OCI-LY7 (cell line): ENCODE measurements around the gene GLB1L3. TPM values are rescaled to one million over a fixed set of nuclear protein-coding genes. Genes with fewer than 3 reads are reported as not detected.

ENCODE experiments used
- BruUV-seq: library from RNA; stranded (reverse); fragments of 400-500 nt; replicated peaks from 2 replicates; lab custom pipeline; 2021; lab: Mats Ljungman, UMichigan
- CTCF ChIA-PET: fragments of 300-600 bp; sonication (Branson Sonifier 250); formaldehyde crosslinking; loops from one replicate; lab custom pipeline; 2022; ENCODE audit warnings: antibody characterized with exemption; ENCODE audit not compliant: unreplicated experiment; lab: Charles Lee
- POLR2A ChIA-PET: fragments of 300-600 bp; sonication (Branson Sonifier 250); formaldehyde crosslinking; loops from one replicate; lab custom pipeline; 2022; ENCODE audit warnings: antibody characterized with exemption; lab: Charles Lee
- DNase-seq: peaks from one replicate; pipeline ENCODE4 v3.0.0-alpha.2; 2015; ENCODE audit warnings: low spot score
- H2AFZ ChIP-seq: fragments of 200-600 bp; sonication (generic), shearing (Covaris generic); 2 replicates; pipeline ENCODE4 v1.6.1; 2014; ENCODE audit warnings: mild to moderate bottlenecking, antibody characterized with exemption, low read length, moderate library complexity
- H3K27ac ChIP-seq: fragments of 200-600 bp; sonication (generic); 2 replicates; pipeline ENCODE4 v1.5.1; 2014; ENCODE audit warnings: mixed run types, low read depth, mild to moderate bottlenecking, moderate library complexity, low read length, inconsistent platforms; ENCODE audit not compliant: poor library complexity, severe bottlenecking
- H3K36me3 ChIP-seq: fragments of 200-600 bp; sonication (generic); 2 replicates; pipeline ENCODE4 v1.6.1; 2014; ENCODE audit warnings: mild to moderate bottlenecking, antibody characterized with exemption, low read length, moderate library complexity, mixed read lengths; ENCODE audit not compliant: insufficient read depth
- H3K4me1 ChIP-seq: fragments of 200-600 bp; sonication (generic); 2 replicates; pipeline ENCODE4 v1.5.1; 2014; ENCODE audit warnings: mild to moderate bottlenecking, low read length; ENCODE audit not compliant: insufficient read depth, poor library complexity, severe bottlenecking
- H3K4me2 ChIP-seq: fragments of 200-600 bp; sonication (generic); 2 replicates; pipeline ENCODE4 v1.6.1; 2014; ENCODE audit warnings: mild to moderate bottlenecking, low read length
- H3K4me3 ChIP-seq: fragments of 200-600 bp; sonication (generic); 2 replicates; pipeline ENCODE4 v1.5.1; 2014; ENCODE audit warnings: mild to moderate bottlenecking, low read depth, low read length; ENCODE audit not compliant: poor library complexity, severe bottlenecking
- H3K79me2 ChIP-seq: fragments of 200-600 bp; sonication (generic); 2 replicates; pipeline ENCODE4 v1.6.1; 2016; ENCODE audit warnings: low read depth, mild to moderate bottlenecking, low read length, moderate library complexity, mixed read lengths; ENCODE audit not compliant: insufficient read depth
- H3K9me2 ChIP-seq: fragments of 200-600 bp; sonication (generic); 2 replicates; pipeline ENCODE4 v1.6.1; 2016; ENCODE audit warnings: mild to moderate bottlenecking, low read length, mixed read lengths; ENCODE audit not compliant: insufficient read depth
- H3K9me3 ChIP-seq: fragments of 200-600 bp; sonication (generic); 2 replicates; pipeline ENCODE4 v1.6.1; 2014; ENCODE audit warnings: mild to moderate bottlenecking, mixed run types, low read length, mixed read lengths
- H4K20me1 ChIP-seq: fragments of 200-600 bp; sonication (generic); 2 replicates; pipeline ENCODE4 v1.6.1; 2014; ENCODE audit warnings: mild to moderate bottlenecking, antibody characterized with exemption, low read length, moderate library complexity, mixed read lengths; ENCODE audit not compliant: insufficient read depth
- EZH2phosphoT487 ChIP-seq: fragments of 200-600 bp; sonication (generic); IDR thresholded peaks from 2 replicates; pipeline ENCODE4 v1.6.1; 2018; ENCODE audit warnings: low read depth, borderline replicate concordance, mild to moderate bottlenecking, mixed run types, antibody characterized with exemption, low read length, moderate library complexity, mixed read lengths
- intact Hi-C: fragments of 100-400 bp; cut with micrococcal nuclease; formaldehyde crosslinking; loops from one replicate; pipeline ENCODE4 v1.10.0; 2022; ENCODE audit not compliant: unreplicated experiment
- total RNA-seq, 2 experiments: library from RNA; depleted of rRNA in 1 of 2; stranded (reverse); fragments of >200 nt in 1 of 2; shearing (Covaris generic) in 1 of 2; gene quantifications; 2 replicates each; pipeline ENCODE4 v1.2.3, GENCODE V29; 2014 to 2022
- TF ChIP-seq, protein P1 (sequence below): fragments of 200-600 bp; sonication (generic); conservative IDR thresholded peaks from 2 replicates; pipeline ENCODE4 v1.5.1; 2014; ENCODE audit warnings: mild to moderate bottlenecking, antibody characterized with exemption, low read length, moderate library complexity, mixed read lengths

Gene GLB1L3
- total RNA-seq, 2 experiments from 2014 or later: not detected

DNA sequence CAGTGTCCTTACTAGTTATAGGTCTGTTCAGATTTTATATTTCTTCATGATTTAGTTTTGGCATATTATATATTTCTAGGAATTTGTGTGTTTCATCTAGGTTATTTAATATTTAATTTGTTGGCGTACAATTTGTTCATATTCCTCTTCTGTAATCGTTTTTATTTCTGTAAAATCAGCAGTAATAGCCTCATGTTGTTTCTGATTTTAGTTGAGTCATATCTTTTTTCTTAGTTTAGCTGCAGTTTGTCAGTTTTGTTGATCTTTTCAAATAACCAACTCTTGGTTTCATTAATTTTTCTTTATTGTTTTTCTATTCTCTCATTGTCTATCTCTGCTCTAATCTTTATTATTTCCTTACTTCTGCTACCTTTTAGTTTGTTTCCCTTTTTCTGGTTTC lies 75.9 kb downstream of the GLB1L3 start:
- H3K27ac ChIP-seq: no peak overlapping the region
- TF ChIP-seq, protein P1, sequence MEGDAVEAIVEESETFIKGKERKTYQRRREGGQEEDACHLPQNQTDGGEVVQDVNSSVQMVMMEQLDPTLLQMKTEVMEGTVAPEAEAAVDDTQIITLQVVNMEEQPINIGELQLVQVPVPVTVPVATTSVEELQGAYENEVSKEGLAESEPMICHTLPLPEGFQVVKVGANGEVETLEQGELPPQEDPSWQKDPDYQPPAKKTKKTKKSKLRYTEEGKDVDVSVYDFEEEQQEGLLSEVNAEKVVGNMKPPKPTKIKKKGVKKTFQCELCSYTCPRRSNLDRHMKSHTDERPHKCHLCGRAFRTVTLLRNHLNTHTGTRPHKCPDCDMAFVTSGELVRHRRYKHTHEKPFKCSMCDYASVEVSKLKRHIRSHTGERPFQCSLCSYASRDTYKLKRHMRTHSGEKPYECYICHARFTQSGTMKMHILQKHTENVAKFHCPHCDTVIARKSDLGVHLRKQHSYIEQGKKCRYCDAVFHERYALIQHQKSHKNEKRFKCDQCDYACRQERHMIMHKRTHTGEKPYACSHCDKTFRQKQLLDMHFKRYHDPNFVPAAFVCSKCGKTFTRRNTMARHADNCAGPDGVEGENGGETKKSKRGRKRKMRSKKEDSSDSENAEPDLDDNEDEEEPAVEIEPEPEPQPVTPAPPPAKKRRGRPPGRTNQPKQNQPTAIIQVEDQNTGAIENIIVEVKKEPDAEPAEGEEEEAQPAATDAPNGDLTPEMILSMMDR: no peak
- TF ChIP-seq EZH2phosphoT487: no peak
- H3K9me3 ChIP-seq: no peaks in the 10 kb centered on the region
- no peak overlapping the region for H3K4me2 ChIP-seq
- H3K79me2 ChIP-seq: no peaks in the 10 kb centered on the region
- no peaks in the 10 kb centered on the region for H3K36me3 ChIP-seq
- ChIA-PET CTCF (no interaction called here), POLR2A (no interaction called here)
- H2AFZ ChIP-seq: no peak overlapping the region
- H3K4me1 ChIP-seq: no peaks in the 10 kb centered on the region
- no peak overlapping the region for H3K4me3 ChIP-seq
- no peak for DNase-seq
- intact Hi-C loops: no loop called here
- no peaks in the 10 kb centered on the region for H3K9me2 ChIP-seq
- H4K20me1 ChIP-seq: no peaks in the 10 kb centered on the region
- BruUV-seq: no TSS peak

DNA sequence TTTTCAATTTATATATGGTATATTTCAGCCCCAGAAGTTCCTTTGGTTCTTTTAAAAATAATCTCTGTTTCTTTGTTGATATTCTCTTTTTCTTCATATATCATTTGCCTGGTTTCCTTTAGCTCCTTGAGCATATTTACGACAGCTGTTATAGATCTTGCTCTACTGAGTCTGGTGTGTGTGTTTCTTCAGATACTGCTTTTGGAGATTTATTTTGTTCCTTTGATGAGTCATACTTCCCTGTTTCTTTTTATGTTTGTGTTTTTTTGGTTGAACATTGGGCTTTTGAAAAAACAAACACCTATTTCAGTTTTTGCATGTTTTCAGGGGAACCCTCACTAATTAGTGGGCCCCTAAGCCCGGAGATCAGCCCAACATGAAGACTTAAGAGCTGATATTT lies 79.0 kb downstream of the GLB1L3 start:
- no peaks in the 10 kb centered on the region for H3K9me2 ChIP-seq
- H3K9me3 ChIP-seq: no peaks in the 10 kb centered on the region
- no peak for DNase-seq
- no peaks in the 10 kb centered on the region for H3K36me3 ChIP-seq
- CTCF ChIA-PET: no interaction called here
- POLR2A ChIA-PET: no interaction called here
- H3K4me2 ChIP-seq: no peak overlapping the region
- no peaks in the 10 kb centered on the region for H3K79me2 ChIP-seq
- TF ChIP-seq, protein P1: no peak
- no peak for TF ChIP-seq EZH2phosphoT487
- H4K20me1 ChIP-seq: no peaks in the 10 kb centered on the region
- intact Hi-C loops: no loop called here
- no peaks in the 10 kb centered on the region for H3K4me1 ChIP-seq
- H3K4me3 ChIP-seq: no peak overlapping the region
- H3K27ac ChIP-seq: no peak overlapping the region
- no TSS peak for BruUV-seq
- H2AFZ ChIP-seq: no peak overlapping the region

DNA sequence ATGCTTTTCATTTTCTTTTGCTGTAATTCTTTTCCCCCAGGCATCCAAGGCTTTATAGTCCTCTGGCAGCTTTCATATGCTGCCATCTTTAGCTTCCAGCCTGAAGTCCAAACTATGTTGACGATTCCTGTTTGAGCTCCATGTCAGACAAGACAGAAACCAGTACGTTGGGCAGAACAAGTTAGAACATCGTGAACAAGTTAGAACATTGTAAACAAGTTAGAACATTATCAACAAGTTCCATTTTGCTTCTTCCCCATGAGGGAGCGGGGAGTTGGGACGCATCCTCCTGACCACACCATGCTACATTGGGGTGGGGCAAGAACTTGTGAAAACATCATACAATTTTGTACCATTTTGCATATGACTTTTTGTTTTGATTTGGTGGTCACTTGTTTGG lies 79.5 kb downstream of the GLB1L3 start:
- intact Hi-C loops: no loop called here
- no peak for TF ChIP-seq EZH2phosphoT487
- TF ChIP-seq, protein P1: no peak

More for the DNA sequence above, 79.5 kb downstream of the GLB1L3 start:
- CTCF ChIA-PET: no interaction called here
- Histone ChIP-seq H3K27ac (no peak overlapping the region), H3K4me3 (no peak overlapping the region), H3K36me3 (no peaks in the 10 kb centered on the region), H3K9me3 (no peaks in the 10 kb centered on the region), H3K9me2 (no peaks in the 10 kb centered on the region), H4K20me1 (no peaks in the 10 kb centered on the region), H3K4me2 (no peak overlapping the region), H3K4me1 (no peaks in the 10 kb centered on the region), H2AFZ (no peak overlapping the region), H3K79me2 (no peaks in the 10 kb centered on the region)
- no TSS peak for BruUV-seq
- DNase-seq: no peak
- POLR2A ChIA-PET: no interaction called here
